GM19397 (cell line): ENCODE results near the gene SEC31B.

ENCODE experiments used
- ATAC-seq: cut with Tn5 transposase; IDR thresholded peaks from one replicate; pipeline ENCODE4 v1.9.1; 2021; ENCODE audit warnings: mild to moderate bottlenecking, moderate library complexity; ENCODE audit not compliant: unreplicated experiment

The SEC31B gene

GRCh38 chr10:100529475-100530298 is 10.0 kb upstream of the SEC31B start, which contains the start of gene NDUFB8:
Gene NDUFB8 (minus strand): TSS chr10:100529871. CDS start chr10:100529851, 20 bp downstream.
- ATAC-seq: peak; percentile 68

GRCh38 chr10:100528921-100529474 is 9.3 kb upstream of the SEC31B start:
- peak; percentile 16 for ATAC-seq

- no peak for ATAC-seq
These were observed 8.6 kb upstream of the SEC31B start for GRCh38 chr10:100528123-100528886.

GRCh38 chr10:100524638-100525037 is 5.0 kb upstream of the SEC31B start:
- no peak for ATAC-seq

- ATAC-seq: no peak
These were observed 4.5 kb upstream of the SEC31B start for GRCh38 chr10:100524206-100524605.

- no peak for ATAC-seq
These were observed 3.3 kb upstream of the SEC31B start for GRCh38 chr10:100522945-100523344.

GRCh38 chr10:100522107-100522801 is 2.6 kb upstream of the SEC31B start:
- no peak for ATAC-seq

- ATAC-seq: no peak
These were observed 1.1 kb upstream of the SEC31B start for GRCh38 chr10:100520811-100521210.

- no peak for ATAC-seq
These were observed 860 bp downstream of the SEC31B start for GRCh38 chr10:100518761-100519241.

GRCh38 chr10:100516847-100517246 is 2.8 kb downstream of the SEC31B start:
- no peak for ATAC-seq

- no peak for ATAC-seq
These were observed 4.0 kb downstream of the SEC31B start for GRCh38 chr10:100515612-100516011.

GRCh38 chr10:100510533-100511308 is 8.9 kb downstream of the SEC31B start:
- no peak for ATAC-seq

- ATAC-seq: no peak
These were observed 10.3 kb downstream of the SEC31B start for GRCh38 chr10:100509241-100509840.

- ATAC-seq: no peak
These were observed 10.9 kb downstream of the SEC31B start for GRCh38 chr10:100508691-100509150.

GRCh38 chr10:100508266-100508665 is 11.4 kb downstream of the SEC31B start:
- ATAC-seq: no peak

- no peak for ATAC-seq
These were observed 12.3 kb downstream of the SEC31B start for GRCh38 chr10:100507357-100507732.

- no peak for ATAC-seq
These were observed 12.9 kb downstream of the SEC31B start for GRCh38 chr10:100506596-100507356.

GRCh38 chr10:100505164-100505563 is 14.5 kb downstream of the SEC31B start:
- no peak for ATAC-seq

- ATAC-seq: no peak
These were observed 15.6 kb downstream of the SEC31B start for GRCh38 chr10:100504096-100504495.
